Activated CD8-positive, alpha-beta memory T cell treated with anti-CD3 and anti-CD28 coated beads for 1 hour (primary cell): Measurements from ENCODE around the gene ETFB.

Source experiments
- DNase-seq, 2 donors: peaks; one replicate each; pipeline ENCODE4 v3.0.0-alpha.2; 2020; ENCODE audit warnings: low read depth in 1 of 2; ENCODE audit errors: extremely low read depth in 1 of 2

The ETFB gene

GRCh38 chr19:51296336-51297093 lies 69.7 kb downstream of the ETFB start:
- DNase-seq, result no peak

DNA sequence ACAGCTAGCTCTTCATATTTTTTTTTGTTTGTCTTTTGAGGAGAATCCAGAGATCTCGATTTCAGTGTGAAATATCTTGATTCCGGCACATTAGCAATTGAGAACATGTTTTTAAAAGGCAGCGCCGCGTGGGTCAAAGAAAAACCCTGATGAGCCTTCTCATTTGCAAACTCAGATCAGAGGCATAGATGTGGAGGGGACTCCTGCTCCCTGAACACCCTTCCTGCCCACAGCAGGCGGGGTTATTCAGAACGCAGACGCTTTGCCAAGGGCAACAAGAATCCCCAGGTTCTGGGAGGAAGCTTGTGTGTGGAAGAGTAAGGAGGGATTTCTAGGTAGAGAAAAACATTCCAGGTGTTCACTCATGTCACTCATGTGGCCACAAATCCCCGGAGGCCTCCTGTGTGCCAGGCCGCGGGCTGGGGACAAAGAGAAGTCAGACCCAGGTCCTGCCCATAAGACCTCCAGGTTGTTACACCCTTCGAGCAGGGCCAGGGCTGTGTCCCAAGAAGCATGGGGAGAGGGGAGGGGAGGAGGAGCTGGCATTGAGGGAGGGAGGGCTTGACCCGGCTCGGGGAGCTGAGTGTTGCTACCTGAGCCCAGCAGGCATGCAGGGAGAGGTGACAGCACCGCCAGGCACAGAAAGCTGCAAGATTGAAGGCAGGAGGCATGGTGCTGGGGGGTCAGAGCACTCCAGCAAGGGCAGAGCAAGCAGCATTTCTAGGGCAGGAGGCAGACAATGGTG lies 70.6 kb downstream of the ETFB start:
- DNase-seq, result no peak
